ENCODE results near the gene UBE2O. TPM values are rescaled to one million over a fixed set of nuclear protein-coding genes. Genes with fewer than 3 reads are reported as not detected.

Gene UBE2O
- polyA plus RNA-seq, 4 donors = 5.7 to 19.7 (median 9.6) TPM

GRCh38 chr17:76444518-76445311 is 8.2 kb downstream of the UBE2O start:
- FAIRE-seq (no peak), DNase-seq (no peak)
- 83 to 87% (median 86%) methylated on average over 9 of the region's 9 CpGs for WGBS, 3 donors
- Histone ChIP-seq H3K36me3 (ENCODE audit: control insufficient read depth in 3 of 3, insufficient read depth in 2 of 3, low read depth in 1 of 3, low read length in 3 of 3) (peaks cover 0 to 14% (median 0%) of the 10 kb centered on the region in 3 donors), H3K4me1 (ENCODE audit: control insufficient read depth in 3 of 3, insufficient read depth in 2 of 3, low read depth in 1 of 3, low read length in 2 of 3) (peaks cover 6 to 9% (median 8%) of the 10 kb centered on the region in 3 donors), H3K27ac (ENCODE audit: low read depth in 1 of 3, low read length in 2 of 3) (no peak overlapping the region), H3K9me3 (ENCODE audit: control insufficient read depth in 2 of 2, insufficient read depth in 1 of 2, low read depth in 1 of 2, low read length in 1 of 2) (no peaks in the 10 kb centered on the region), H3K4me3 (ENCODE audit: low read depth in 1 of 3, low read length in 3 of 3) (no peak overlapping the region), H3K27me3 (ENCODE audit: control insufficient read depth in 3 of 3, insufficient read depth in 3 of 3, low read length in 3 of 3) (no peaks in the 10 kb centered on the region)

- H3K4me3 ChIP-seq (ENCODE audit: low read depth in 1 of 3, low read length in 3 of 3) = no peak overlapping the region
- H3K27me3 ChIP-seq (ENCODE audit: control insufficient read depth in 3 of 3, insufficient read depth in 3 of 3, low read length in 3 of 3) = no peaks in the 10 kb centered on the region
These were observed 10.3 kb downstream of the UBE2O start for GRCh38 chr17:76442341-76443338.

GRCh38 chr17:76441686-76442340 is 11.1 kb downstream of the UBE2O start:
- Histone ChIP-seq H3K4me3 (ENCODE audit: low read depth in 1 of 3, low read length in 3 of 3) (no peak overlapping the region), H3K9me3 (ENCODE audit: control insufficient read depth in 2 of 2, insufficient read depth in 1 of 2, low read depth in 1 of 2, low read length in 1 of 2) (no peaks in the 10 kb centered on the region), H3K4me1 (ENCODE audit: control insufficient read depth in 3 of 3, insufficient read depth in 2 of 3, low read depth in 1 of 3, low read length in 2 of 3) (peaks cover 3 to 6% (median 5%) of the 10 kb centered on the region in 3 donors), H3K27ac (ENCODE audit: low read depth in 1 of 3, low read length in 2 of 3) (no peak overlapping the region), H3K27me3 (ENCODE audit: control insufficient read depth in 3 of 3, insufficient read depth in 3 of 3, low read length in 3 of 3) (no peaks in the 10 kb centered on the region), H3K36me3 (ENCODE audit: control insufficient read depth in 3 of 3, insufficient read depth in 2 of 3, low read depth in 1 of 3, low read length in 3 of 3) (peaks cover 0 to 11% (median 0%) of the 10 kb centered on the region in 3 donors)
- DNase-seq = no peak
- FAIRE-seq = no peak
- 83 to 89% (median 85%) methylated on average over 13 of the region's 13 CpGs for WGBS, 3 donors

More at GRCh38 chr17:76442341-76443338, 10.3 kb downstream of the UBE2O start:
- Histone ChIP-seq H3K36me3 (ENCODE audit: control insufficient read depth in 3 of 3, insufficient read depth in 2 of 3, low read depth in 1 of 3, low read length in 3 of 3) (peaks cover 0 to 11% (median 0%) of the 10 kb centered on the region in 3 donors), H3K27ac (ENCODE audit: low read depth in 1 of 3, low read length in 2 of 3) (no peak overlapping the region), H3K4me1 (ENCODE audit: control insufficient read depth in 3 of 3, insufficient read depth in 2 of 3, low read depth in 1 of 3, low read length in 2 of 3) (peaks cover 6 to 10% (median 9%) of the 10 kb centered on the region in 3 donors), H3K9me3 (ENCODE audit: control insufficient read depth in 2 of 2, insufficient read depth in 1 of 2, low read depth in 1 of 2, low read length in 1 of 2) (no peaks in the 10 kb centered on the region)
- FAIRE-seq (no peak), DNase-seq (no peak)
- WGBS, 3 donors = 92 to 97% (median 95%) methylated on average over 8 of the region's 8 CpGs

- Histone ChIP-seq H3K27ac (ENCODE audit: low read depth in 1 of 3, low read length in 2 of 3) (no peak overlapping the region), H3K27me3 (ENCODE audit: control insufficient read depth in 3 of 3, insufficient read depth in 3 of 3, low read length in 3 of 3) (no peaks in the 10 kb centered on the region), H3K36me3 (ENCODE audit: control insufficient read depth in 3 of 3, insufficient read depth in 2 of 3, low read depth in 1 of 3, low read length in 3 of 3) (peaks cover 0 to 11% (median 0%) of the 10 kb centered on the region in 3 donors), H3K4me3 (ENCODE audit: low read depth in 1 of 3, low read length in 3 of 3) (no peak overlapping the region), H3K9me3 (ENCODE audit: control insufficient read depth in 2 of 2, insufficient read depth in 1 of 2, low read depth in 1 of 2, low read length in 1 of 2) (no peaks in the 10 kb centered on the region), H3K4me1 (ENCODE audit: control insufficient read depth in 3 of 3, insufficient read depth in 2 of 3, low read depth in 1 of 3, low read length in 2 of 3) (peaks cover 0 to 4% (median 0%) of the 10 kb centered on the region in 3 donors)
- whole genome bisulfite sequencing, 3 donors = 79 to 89% (median 88%) methylated on average over 2 of the region's 2 CpGs
- FAIRE-seq (no peak), DNase-seq (no peak)
These were observed 12.1 kb downstream of the UBE2O start for GRCh38 chr17:76440751-76441362.

GRCh38 chr17:76439314-76439928 is 13.5 kb downstream of the UBE2O start:
- Histone ChIP-seq H3K4me1 (ENCODE audit: control insufficient read depth in 3 of 3, insufficient read depth in 2 of 3, low read depth in 1 of 3, low read length in 2 of 3) (peaks cover 0 to 4% (median 0%) of the 10 kb centered on the region in 3 donors), H3K27ac (ENCODE audit: low read depth in 1 of 3, low read length in 2 of 3) (no peak overlapping the region), H3K27me3 (ENCODE audit: control insufficient read depth in 3 of 3, insufficient read depth in 3 of 3, low read length in 3 of 3) (no peaks in the 10 kb centered on the region), H3K9me3 (ENCODE audit: control insufficient read depth in 2 of 2, insufficient read depth in 1 of 2, low read depth in 1 of 2, low read length in 1 of 2) (no peaks in the 10 kb centered on the region), H3K36me3 (ENCODE audit: control insufficient read depth in 3 of 3, insufficient read depth in 2 of 3, low read depth in 1 of 3, low read length in 3 of 3) (peaks cover 0 to 14% (median 0%) of the 10 kb centered on the region in 3 donors), H3K4me3 (ENCODE audit: low read depth in 1 of 3, low read length in 3 of 3) (no peak overlapping the region)
- DNase-seq (no peak), FAIRE-seq (no peak)
- 88 to 94% (median 90%) methylated on average over 6 of the region's 6 CpGs for WGBS, 3 donors

- FAIRE-seq = no peak
- Histone ChIP-seq H3K4me1 (ENCODE audit: control insufficient read depth in 3 of 3, insufficient read depth in 2 of 3, low read depth in 1 of 3, low read length in 2 of 3) (peaks cover 0 to 4% (median 0%) of the 10 kb centered on the region in 3 donors), H3K4me3 (ENCODE audit: low read depth in 1 of 3, low read length in 3 of 3) (no peak overlapping the region), H3K27me3 (ENCODE audit: control insufficient read depth in 3 of 3, insufficient read depth in 3 of 3, low read length in 3 of 3) (no peaks in the 10 kb centered on the region), H3K36me3 (ENCODE audit: control insufficient read depth in 3 of 3, insufficient read depth in 2 of 3, low read depth in 1 of 3, low read length in 3 of 3) (peaks cover 0 to 14% (median 0%) of the 10 kb centered on the region in 3 donors), H3K27ac (ENCODE audit: low read depth in 1 of 3, low read length in 2 of 3) (no peak overlapping the region), H3K9me3 (ENCODE audit: control insufficient read depth in 2 of 2, insufficient read depth in 1 of 2, low read depth in 1 of 2, low read length in 1 of 2) (no peaks in the 10 kb centered on the region)
- DNase-seq = no peak
- 63 to 89% (median 77%) methylated on average over 9 of the region's 9 CpGs for WGBS, 3 donors
These were observed 14.0 kb downstream of the UBE2O start for GRCh38 chr17:76438906-76439305.

- H3K27me3 ChIP-seq (ENCODE audit: control insufficient read depth in 3 of 3, insufficient read depth in 3 of 3, low read length in 3 of 3) = no peaks in the 10 kb centered on the region
- DNase-seq (no peak), FAIRE-seq (no peak)
- H3K4me1 ChIP-seq (ENCODE audit: control insufficient read depth in 3 of 3, insufficient read depth in 2 of 3, low read depth in 1 of 3, low read length in 2 of 3) = peaks cover 0 to 4% (median 0%) of the 10 kb centered on the region in 3 donors
- H3K36me3 ChIP-seq (ENCODE audit: control insufficient read depth in 3 of 3, insufficient read depth in 2 of 3, low read depth in 1 of 3, low read length in 3 of 3) = peaks cover 0 to 16% (median 0%) of the 10 kb centered on the region in 3 donors
- no peaks in the 10 kb centered on the region for H3K9me3 ChIP-seq (ENCODE audit: control insufficient read depth in 2 of 2, insufficient read depth in 1 of 2, low read depth in 1 of 2, low read length in 1 of 2)
- WGBS, 3 donors = 72 to 80% (median 72%) methylated on average over 13 of the region's 13 CpGs
- H3K27ac ChIP-seq (ENCODE audit: low read depth in 1 of 3, low read length in 2 of 3) = no peak overlapping the region
- no peak overlapping the region for H3K4me3 ChIP-seq (ENCODE audit: low read depth in 1 of 3, low read length in 3 of 3)
These were observed 15.2 kb downstream of the UBE2O start for GRCh38 chr17:76437467-76438402.

All from small intestine (tissue), 7 donors.